ENCODE data around the gene UNC93A. TPM values are rescaled to one million over a fixed set of nuclear protein-coding genes. Genes with fewer than 3 reads are reported as not detected.

UNC93A gene
- total and polyA plus RNA-seq, 2 donors (not counting 1 experiment from before 2014, with no cell fraction given), result not detected

DNA sequence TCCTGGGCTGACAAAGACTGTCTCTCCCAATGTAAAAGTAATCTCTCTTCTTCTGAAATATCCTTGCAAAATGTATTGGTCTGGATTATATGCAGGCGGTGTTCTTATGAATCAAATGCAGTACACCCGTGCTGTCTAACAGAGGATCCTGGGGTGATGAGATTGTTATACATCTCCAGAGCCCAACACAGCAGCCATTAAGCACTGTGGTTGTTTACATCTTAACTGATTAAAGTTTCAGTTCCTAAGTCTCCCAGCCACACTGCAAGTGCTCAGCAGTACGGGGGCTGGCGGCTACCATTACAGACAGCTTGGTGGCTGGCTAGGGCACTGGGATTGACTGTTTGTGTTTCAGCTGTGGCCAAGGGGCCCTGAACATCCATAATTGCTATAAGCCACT is 7.0 kb downstream of the UNC93A start:
- H3K9ac ChIP-seq (ENCODE audit: insufficient read depth, low read length), result no peak overlapping the region
- no peak for DNase-seq (ENCODE audit: low read depth in 2 of 2)
- no peaks in the 10 kb centered on the region for H3K79me2 ChIP-seq (ENCODE audit: control insufficient read depth, insufficient read depth, low read length)
- no peaks in the 10 kb centered on the region for H3K27me3 ChIP-seq (ENCODE audit: control insufficient read depth, insufficient read depth, low read length)
- no peak overlapping the region for H3K4me2 ChIP-seq (ENCODE audit: extremely low read depth, insufficient read depth, low read length)
- H2AFZ ChIP-seq (ENCODE audit: low read length), result no peak overlapping the region
- no peak overlapping the region for H3K27ac ChIP-seq (ENCODE audit: insufficient read depth, low read length)
- no peak overlapping the region for H3K4me3 ChIP-seq (replicated peaks in 1 of 4; ENCODE audit: control extremely low read depth in 1 of 4, insufficient read depth in 1 of 4, low read depth in 3 of 4, low read length in 4 of 4)
- H4K20me1 ChIP-seq (ENCODE audit: control insufficient read depth, extremely low read depth, insufficient read depth, low read length), result no peaks in the 10 kb centered on the region
- TF ChIP-seq EZH2 (IDR thresholded peaks at IDR 0.05; ENCODE audit: low read length, missing control alignments) (no peak), CTCF (conservative IDR thresholded peaks at IDR 0.05 in 1 of 2, IDR thresholded peaks at IDR 0.05 in 1 of 2; ENCODE audit: low read depth in 1 of 2, low read length in 2 of 2) (no peak)
- H3K36me3 ChIP-seq (ENCODE audit: control insufficient read depth, insufficient read depth, low read length), result no peaks in the 10 kb centered on the region
- no peaks in the 10 kb centered on the region for H3K9me3 ChIP-seq (ENCODE audit: control insufficient read depth, insufficient read depth, low read depth, low read length)
- H3K4me1 ChIP-seq (ENCODE audit: control insufficient read depth, extremely low read depth, insufficient read depth, low read length), result no peaks in the 10 kb centered on the region

DNA sequence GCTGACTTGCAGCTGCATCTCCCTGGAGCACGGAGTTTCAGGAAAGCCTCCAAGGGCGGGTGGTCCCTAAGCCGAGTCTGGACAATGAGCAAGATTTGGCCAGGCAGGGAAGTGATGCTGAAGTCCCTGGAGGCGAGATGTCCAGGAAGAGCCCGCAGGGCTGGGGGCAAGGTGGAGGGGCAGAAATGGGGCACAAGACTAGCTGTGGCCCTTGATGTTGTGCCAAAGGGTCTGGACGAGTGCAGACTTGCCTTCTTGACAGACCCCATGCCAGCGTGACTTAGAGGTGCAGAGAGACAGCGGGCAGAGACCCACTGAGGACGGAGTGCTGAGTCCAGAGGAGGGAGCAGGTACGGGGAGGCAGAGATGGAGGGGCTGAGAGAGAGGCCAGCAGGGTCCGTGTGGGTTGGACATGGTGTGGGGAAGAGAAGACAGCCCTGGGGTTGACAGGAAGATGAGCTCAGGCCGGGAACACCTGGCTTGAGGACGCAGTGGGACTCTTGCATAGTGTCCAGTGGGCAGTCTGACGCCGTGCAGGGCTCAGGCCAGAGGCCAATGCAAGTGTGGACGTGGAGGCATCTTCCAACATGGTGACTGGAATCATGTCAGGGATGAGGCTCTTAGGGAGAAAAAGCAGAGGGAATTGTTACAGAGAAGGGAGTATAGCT is 8.7 kb downstream of the UNC93A start:
- no peak overlapping the region for H3K4me2 ChIP-seq (ENCODE audit: extremely low read depth, insufficient read depth, low read length)
- no peak for TF ChIP-seq CTCF (conservative IDR thresholded peaks at IDR 0.05 in 1 of 2, IDR thresholded peaks at IDR 0.05 in 1 of 2; ENCODE audit: low read depth in 1 of 2, low read length in 2 of 2)
- no peak for TF ChIP-seq EZH2 (IDR thresholded peaks at IDR 0.05; ENCODE audit: low read length, missing control alignments)
- H3K36me3 ChIP-seq (ENCODE audit: control insufficient read depth, insufficient read depth, low read length), result no peaks in the 10 kb centered on the region
- no peak overlapping the region for H3K9ac ChIP-seq (ENCODE audit: insufficient read depth, low read length)
- no peaks in the 10 kb centered on the region for H3K9me3 ChIP-seq (ENCODE audit: control insufficient read depth, insufficient read depth, low read depth, low read length)
- no peaks in the 10 kb centered on the region for H4K20me1 ChIP-seq (ENCODE audit: control insufficient read depth, extremely low read depth, insufficient read depth, low read length)
- H3K4me1 ChIP-seq (ENCODE audit: control insufficient read depth, extremely low read depth, insufficient read depth, low read length), result no peaks in the 10 kb centered on the region
- no peak for DNase-seq (ENCODE audit: low read depth in 2 of 2)
- no peaks in the 10 kb centered on the region for H3K79me2 ChIP-seq (ENCODE audit: control insufficient read depth, insufficient read depth, low read length)
- H2AFZ ChIP-seq (ENCODE audit: low read length), result no peak overlapping the region
- H3K27ac ChIP-seq (ENCODE audit: insufficient read depth, low read length), result no peak overlapping the region
- no peak overlapping the region for H3K4me3 ChIP-seq (replicated peaks in 1 of 4; ENCODE audit: control extremely low read depth in 1 of 4, insufficient read depth in 1 of 4, low read depth in 3 of 4, low read length in 4 of 4)
- H3K27me3 ChIP-seq (ENCODE audit: control insufficient read depth, insufficient read depth, low read length), result no peaks in the 10 kb centered on the region

DNA sequence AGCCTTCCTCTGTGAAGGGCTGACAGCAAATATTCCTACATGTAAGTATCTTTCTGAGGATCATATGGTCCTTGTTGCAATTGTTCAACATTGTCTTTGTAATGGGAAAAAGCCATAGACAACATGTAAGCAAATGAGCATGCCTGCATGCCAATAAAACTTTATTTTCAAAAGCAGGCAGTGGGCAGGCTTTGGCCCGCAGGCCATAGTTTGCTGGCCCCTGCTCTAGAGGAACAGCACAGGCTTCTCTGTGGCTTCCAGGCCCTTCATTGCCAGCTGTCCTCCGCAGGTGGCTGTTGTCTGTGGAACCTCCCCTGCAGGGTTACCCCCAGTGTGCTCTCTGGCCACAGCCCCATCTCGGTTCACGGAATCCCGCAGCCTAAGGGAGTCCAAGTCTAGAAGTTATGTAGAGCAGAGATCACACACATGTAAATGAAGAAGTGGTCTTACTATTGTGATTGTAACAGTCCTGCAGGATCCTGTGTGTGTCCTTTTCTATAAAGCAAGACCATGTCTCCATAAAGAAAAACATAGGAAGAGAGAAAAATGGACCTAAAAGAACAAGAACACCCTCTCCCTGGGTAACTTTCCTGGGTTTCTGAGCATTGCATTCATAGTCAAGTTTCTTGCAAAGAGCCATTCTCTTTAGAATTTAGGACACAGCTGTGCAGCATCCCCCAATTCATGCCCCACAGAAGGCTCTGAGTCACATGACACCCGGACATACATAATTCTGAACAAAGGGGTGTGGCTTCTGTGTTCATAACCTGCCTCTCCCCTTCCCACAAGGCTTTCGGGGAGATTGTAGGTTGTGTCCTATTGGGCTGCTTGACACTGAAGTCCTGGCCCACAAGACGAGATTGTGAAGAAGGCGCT is 10.0 kb downstream of the UNC93A start:
- DNase-seq (ENCODE audit: low read depth in 2 of 2), result no peak
- H3K4me1 ChIP-seq (ENCODE audit: control insufficient read depth, extremely low read depth, insufficient read depth, low read length), result no peaks in the 10 kb centered on the region
- no peaks in the 10 kb centered on the region for H4K20me1 ChIP-seq (ENCODE audit: control insufficient read depth, extremely low read depth, insufficient read depth, low read length)
- no peaks in the 10 kb centered on the region for H3K36me3 ChIP-seq (ENCODE audit: control insufficient read depth, insufficient read depth, low read length)
- H3K9me3 ChIP-seq (ENCODE audit: control insufficient read depth, insufficient read depth, low read depth, low read length), result no peaks in the 10 kb centered on the region
- no peak for TF ChIP-seq EZH2 (IDR thresholded peaks at IDR 0.05; ENCODE audit: low read length, missing control alignments)
- no peak overlapping the region for H3K4me2 ChIP-seq (ENCODE audit: extremely low read depth, insufficient read depth, low read length)
- H2AFZ ChIP-seq (ENCODE audit: low read length), result no peak overlapping the region
- H3K4me3 ChIP-seq (replicated peaks in 1 of 4; ENCODE audit: control extremely low read depth in 1 of 4, insufficient read depth in 1 of 4, low read depth in 3 of 4, low read length in 4 of 4), result no peak overlapping the region
- no peaks in the 10 kb centered on the region for H3K27me3 ChIP-seq (ENCODE audit: control insufficient read depth, insufficient read depth, low read length)
- no peak overlapping the region for H3K27ac ChIP-seq (ENCODE audit: insufficient read depth, low read length)
- H3K79me2 ChIP-seq (ENCODE audit: control insufficient read depth, insufficient read depth, low read length), result no peaks in the 10 kb centered on the region
- H3K9ac ChIP-seq (ENCODE audit: insufficient read depth, low read length), result no peak overlapping the region

Data from fibroblast of lung (primary cell).